ENCODE data around the gene SEMA3G.

Gene SEMA3G

GRCh38 chr3:52453496-52454249 lies 8.8 kb upstream of the SEMA3G start, which contains the start of gene TNNC1:
Gene TNNC1, minus strand, starts transcription at chr3:52454041. Its CDS starts 26 bp downstream, at chr3:52454015.
- DNase-seq, result no peak

- DNase-seq, result no peak
Measured at GRCh38 chr3:52452570-52453221, 7.8 kb upstream of the SEMA3G start.

- no peak for DNase-seq
Measured at GRCh38 chr3:52452126-52452525, 7.2 kb upstream of the SEMA3G start.

GRCh38 chr3:52451237-52452083 lies 6.6 kb upstream of the SEMA3G start:
- DNase-seq, result no peak

- DNase-seq, result no peak
Measured at GRCh38 chr3:52450489-52451236, 5.8 kb upstream of the SEMA3G start.

- no peak for DNase-seq
Measured at GRCh38 chr3:52447512-52448355, 2.8 kb upstream of the SEMA3G start.

- no peak for DNase-seq
Measured at GRCh38 chr3:52446631-52447511, 2.0 kb upstream of the SEMA3G start.

GRCh38 chr3:52446042-52446441 lies 1.1 kb upstream of the SEMA3G start:
- no peak for DNase-seq

- DNase-seq, result no peak
Measured at GRCh38 chr3:52443791-52444687, 864 bp downstream of the SEMA3G start.

GRCh38 chr3:52443268-52443610 lies 1.7 kb downstream of the SEMA3G start:
- DNase-seq, result no peak

- no peak for DNase-seq
Measured at GRCh38 chr3:52442409-52443267, 2.3 kb downstream of the SEMA3G start.

GRCh38 chr3:52441772-52442332 lies 3.1 kb downstream of the SEMA3G start:
- no peak for DNase-seq

GRCh38 chr3:52441091-52441771 lies 3.7 kb downstream of the SEMA3G start:
- no peak for DNase-seq

GRCh38 chr3:52440671-52441070 lies 4.2 kb downstream of the SEMA3G start:
- no peak for DNase-seq

GRCh38 chr3:52440249-52440551 lies 4.7 kb downstream of the SEMA3G start:
- no peak for DNase-seq

- DNase-seq, result no peak
Measured at GRCh38 chr3:52439426-52440248, 5.3 kb downstream of the SEMA3G start.

Measured in NCI-H2081 treated with DMSO at 0.1 percent for 48 hours (cell line).